ENCODE results near the gene PARD3B.

The PARD3B gene

GRCh38 chr2:205323929-205324328 is 778.7 kb downstream of the PARD3B start:
- ATAC-seq (ENCODE audit: low read depth) (peak; percentile 54; the same call in 1 of the 3 replicates), DNase-seq (ENCODE audit: low spot score) (no peak)
- H3K4me3 ChIP-seq (ENCODE audit: severe bottlenecking) = no peak overlapping the region
- H3K27me3 ChIP-seq (ENCODE audit: insufficient read depth, poor library complexity, severe bottlenecking) = no peaks in the 10 kb centered on the region
- no peaks in the 10 kb centered on the region for H3K9me3 ChIP-seq (ENCODE audit: severe bottlenecking)
- no peak overlapping the region for H3K27ac ChIP-seq (ENCODE audit: poor library complexity, severe bottlenecking)
- no peaks in the 10 kb centered on the region for H3K4me1 ChIP-seq (ENCODE audit: insufficient read depth, poor library complexity, severe bottlenecking)
- TF ChIP-seq CTCF (IDR thresholded peaks at IDR 0.05; ENCODE audit: poor library complexity, severe bottlenecking) = peak; percentile 69
- no peaks in the 10 kb centered on the region for H3K36me3 ChIP-seq (ENCODE audit: low read depth)

GRCh38 chr2:205324355-205324754 is 779.1 kb downstream of the PARD3B start:
- Histone ChIP-seq H3K27ac (ENCODE audit: poor library complexity, severe bottlenecking) (no peak overlapping the region), H3K36me3 (ENCODE audit: low read depth) (no peaks in the 10 kb centered on the region), H3K4me1 (ENCODE audit: insufficient read depth, poor library complexity, severe bottlenecking) (no peaks in the 10 kb centered on the region), H3K9me3 (ENCODE audit: severe bottlenecking) (no peaks in the 10 kb centered on the region), H3K27me3 (ENCODE audit: insufficient read depth, poor library complexity, severe bottlenecking) (no peaks in the 10 kb centered on the region), H3K4me3 (ENCODE audit: severe bottlenecking) (no peak overlapping the region)
- peak; percentile 43 for TF ChIP-seq CTCF (IDR thresholded peaks at IDR 0.05; ENCODE audit: poor library complexity, severe bottlenecking)
- ATAC-seq (ENCODE audit: low read depth) = no peak
- DNase-seq (ENCODE audit: low spot score) = no peak

GRCh38 chr2:205333351-205333750 is 788.1 kb downstream of the PARD3B start:
- no peaks in the 10 kb centered on the region for H3K36me3 ChIP-seq (ENCODE audit: low read depth)
- no peak overlapping the region for H3K27ac ChIP-seq (ENCODE audit: poor library complexity, severe bottlenecking)
- H3K4me3 ChIP-seq (ENCODE audit: severe bottlenecking) = no peak overlapping the region
- ATAC-seq (ENCODE audit: low read depth) = no peak
- H3K27me3 ChIP-seq (ENCODE audit: insufficient read depth, poor library complexity, severe bottlenecking) = no peaks in the 10 kb centered on the region
- H3K9me3 ChIP-seq (ENCODE audit: severe bottlenecking) = no peaks in the 10 kb centered on the region
- TF ChIP-seq CTCF (IDR thresholded peaks at IDR 0.05; ENCODE audit: poor library complexity, severe bottlenecking) = no peak
- no peak for DNase-seq (ENCODE audit: low spot score)
- H3K4me1 ChIP-seq (ENCODE audit: insufficient read depth, poor library complexity, severe bottlenecking) = no peaks in the 10 kb centered on the region

- DNase-seq (ENCODE audit: low spot score) = no peak
- Histone ChIP-seq H3K4me3 (ENCODE audit: severe bottlenecking) (no peak overlapping the region), H3K4me1 (ENCODE audit: insufficient read depth, poor library complexity, severe bottlenecking) (no peaks in the 10 kb centered on the region), H3K27me3 (ENCODE audit: insufficient read depth, poor library complexity, severe bottlenecking) (no peaks in the 10 kb centered on the region), H3K27ac (ENCODE audit: poor library complexity, severe bottlenecking) (no peak overlapping the region), H3K9me3 (ENCODE audit: severe bottlenecking) (no peaks in the 10 kb centered on the region), H3K36me3 (ENCODE audit: low read depth) (no peaks in the 10 kb centered on the region)
- TF ChIP-seq CTCF (IDR thresholded peaks at IDR 0.05; ENCODE audit: poor library complexity, severe bottlenecking) = no peak
- no peak for ATAC-seq (ENCODE audit: low read depth)
These were observed 792.0 kb downstream of the PARD3B start for GRCh38 chr2:205337274-205337673.

GRCh38 chr2:205338156-205338555 is 792.9 kb downstream of the PARD3B start:
- Histone ChIP-seq H3K9me3 (ENCODE audit: severe bottlenecking) (no peaks in the 10 kb centered on the region), H3K4me3 (ENCODE audit: severe bottlenecking) (no peak overlapping the region), H3K4me1 (ENCODE audit: insufficient read depth, poor library complexity, severe bottlenecking) (no peaks in the 10 kb centered on the region), H3K27me3 (ENCODE audit: insufficient read depth, poor library complexity, severe bottlenecking) (no peaks in the 10 kb centered on the region), H3K27ac (ENCODE audit: poor library complexity, severe bottlenecking) (no peak overlapping the region), H3K36me3 (ENCODE audit: low read depth) (no peaks in the 10 kb centered on the region)
- no peak for TF ChIP-seq CTCF (IDR thresholded peaks at IDR 0.05; ENCODE audit: poor library complexity, severe bottlenecking)
- DNase-seq (ENCODE audit: low spot score) (no peak), ATAC-seq (ENCODE audit: low read depth) (no peak)
